ENCODE data around the gene KRT33A.
"Not testable (repeated sequence)": the region's sequence is repeated elsewhere in the genome, so short reads cannot be mapped to it uniquely, and the experiment has no call there.

KRT33A gene

GRCh38 chr17:41350381-41350878 is at the start of gene KRT33A:
Gene KRT33A (minus strand): TSS chr17:41350828. CDS start chr17:41350767, 61 bp downstream.
- DNase-seq: not testable (repeated sequence)

DNA sequence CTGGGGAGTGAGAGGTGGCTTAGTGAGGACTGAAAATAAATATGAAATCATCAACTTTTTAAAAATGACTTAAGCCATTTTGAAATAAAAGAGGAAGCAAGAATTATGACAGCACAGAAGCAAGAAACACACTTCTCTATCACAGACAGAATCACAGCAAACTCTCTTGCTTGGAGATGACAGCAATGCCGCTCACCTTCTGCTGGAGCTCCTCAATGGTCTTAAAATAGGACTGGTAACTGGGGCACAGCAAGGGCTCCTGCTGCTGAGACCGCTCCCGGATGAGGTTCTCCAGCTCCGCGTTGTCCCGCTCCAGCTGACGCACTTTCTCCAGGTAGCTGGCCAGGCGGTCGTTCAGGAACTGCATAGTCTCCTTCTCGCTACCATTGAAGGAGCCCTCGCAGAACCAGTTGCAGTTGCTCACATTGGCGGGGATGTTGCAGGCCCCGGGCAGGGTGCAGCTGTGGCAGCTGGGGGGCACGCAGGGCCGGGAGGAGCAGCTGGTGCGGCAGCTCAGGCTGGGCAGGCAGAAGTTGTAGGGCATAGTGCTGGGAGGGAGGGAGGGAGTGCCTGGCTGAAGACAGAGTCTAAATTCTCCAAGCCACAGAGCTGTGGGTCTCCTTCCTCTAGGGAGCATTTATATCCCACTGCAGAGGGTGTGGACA is 46.5 kb upstream of the KRT33A start, which contains the start of gene KRT31:
Gene KRT31 (minus strand): TSS at position 613 of the 665 bp plus-strand sequence. CDS start 69 bp downstream, at position 544.
- no peak for DNase-seq

DNA sequence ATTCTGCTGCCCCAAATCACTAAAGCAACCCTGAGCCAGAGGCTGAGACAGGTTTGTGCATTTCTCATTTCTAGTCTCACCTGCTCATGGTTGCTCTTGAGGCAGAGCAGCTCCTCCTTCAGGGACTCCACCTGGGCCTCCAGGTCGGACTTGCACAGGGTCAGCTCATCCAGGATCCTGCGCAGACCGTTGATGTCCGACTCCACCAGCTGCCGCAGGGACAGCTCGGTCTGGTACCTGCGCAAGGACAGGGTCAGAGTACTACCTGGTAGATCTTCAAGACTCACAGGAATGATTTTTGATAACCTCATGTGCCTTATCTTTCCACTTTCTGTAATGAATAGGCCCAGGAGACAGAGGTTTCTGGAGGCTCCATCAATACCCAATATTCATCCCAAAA is 45.7 kb upstream of the KRT33A start:
- no peak for DNase-seq

GRCh38 chr17:41395611-41396010 is 45.0 kb upstream of the KRT33A start:
- DNase-seq: no peak

DNA sequence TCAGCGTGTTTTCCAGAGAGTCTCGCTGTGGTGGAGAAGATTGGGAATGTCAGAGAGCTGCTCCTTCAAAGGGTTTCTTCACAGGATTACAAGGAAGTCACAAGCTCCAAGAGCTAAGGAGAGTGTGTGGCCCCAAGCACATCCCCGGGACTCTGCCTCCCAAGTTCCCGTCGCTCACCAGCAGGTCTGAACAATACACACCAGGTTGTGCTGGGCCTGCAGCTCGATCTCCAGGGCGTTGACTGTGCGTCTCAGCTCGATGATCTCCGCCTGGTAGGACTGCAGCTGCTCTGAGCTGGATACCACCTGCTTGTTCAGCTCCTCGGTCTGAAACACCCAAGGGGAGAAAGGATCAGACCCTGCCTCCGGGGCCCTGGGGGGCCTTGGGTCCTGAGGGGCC is 44.4 kb upstream of the KRT33A start:
- not testable (repeated sequence) for DNase-seq

DNA sequence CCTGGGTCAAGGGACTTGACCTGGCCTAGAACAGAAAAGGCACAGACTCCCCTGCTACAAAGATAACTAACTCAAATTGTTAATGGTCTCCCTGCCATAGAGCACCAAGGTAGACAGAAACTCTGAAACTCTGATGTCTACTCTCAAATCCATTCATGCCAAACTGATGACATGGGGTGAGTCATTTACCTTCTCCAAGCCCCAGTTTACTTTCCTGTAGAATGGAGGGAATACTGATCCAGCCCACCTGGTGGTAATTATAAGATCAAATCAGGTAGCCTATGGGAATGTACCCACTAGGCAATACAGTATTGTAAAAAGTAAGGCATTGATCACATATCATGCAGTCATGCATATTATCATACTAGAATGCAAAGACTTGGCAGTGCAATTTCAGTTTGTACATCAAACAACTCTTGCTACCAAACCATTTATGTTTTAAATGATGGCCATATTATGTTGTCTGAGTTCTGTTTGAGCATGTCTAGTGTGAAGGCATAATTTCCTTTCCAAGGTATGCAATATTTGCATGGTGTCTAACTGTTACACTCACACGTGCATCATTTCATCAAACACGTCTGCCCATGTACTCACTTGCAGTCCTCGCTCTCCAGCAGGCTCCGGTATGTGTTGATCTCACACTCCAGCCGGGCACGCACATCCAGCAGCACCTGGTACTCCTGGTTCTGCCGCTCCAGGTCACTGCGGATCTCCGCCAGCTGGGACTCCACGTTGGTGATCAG is 43.8 kb upstream of the KRT33A start:
- DNase-seq: no peak

GRCh38 chr17:41393826-41394225 is 43.2 kb upstream of the KRT33A start:
- DNase-seq: no peak

DNA sequence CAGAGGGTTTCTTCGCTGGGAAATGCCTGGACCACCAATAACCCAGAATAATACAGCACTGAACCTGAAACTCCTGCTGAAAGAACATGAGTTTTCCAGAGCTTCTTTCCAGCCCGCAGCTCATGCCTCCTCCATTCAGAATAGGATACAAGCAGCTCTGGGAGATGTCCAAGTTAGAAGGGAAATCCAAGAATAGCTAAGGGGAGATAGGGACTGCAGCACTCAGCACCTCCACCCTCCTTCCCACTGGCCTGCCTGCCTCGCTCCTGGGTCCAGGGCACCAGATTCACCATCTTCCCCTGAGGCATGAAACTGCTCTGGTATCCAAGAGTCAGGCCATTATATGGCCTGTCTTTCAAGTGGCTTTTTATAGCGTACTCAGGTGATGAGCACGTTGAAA is 42.7 kb upstream of the KRT33A start:
- DNase-seq: no peak

DNA sequence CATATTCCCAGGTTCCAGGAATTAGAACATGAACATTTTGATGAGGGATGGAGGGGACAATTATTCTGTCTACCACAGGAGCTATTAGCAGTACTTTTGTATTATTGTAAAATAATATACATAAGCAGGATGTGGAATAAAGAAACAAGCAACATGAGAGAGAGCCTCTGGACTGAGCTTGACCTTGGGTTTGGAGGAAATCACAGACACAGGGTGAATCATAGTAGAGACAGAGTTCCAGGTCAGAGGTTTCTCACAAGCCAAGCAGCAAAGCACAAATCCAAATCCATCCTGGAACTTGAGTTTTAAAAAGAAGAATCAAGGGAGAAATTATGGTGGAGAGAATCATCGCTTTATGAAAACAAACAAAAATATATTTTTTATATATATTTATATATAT is 41.6 kb upstream of the KRT33A start:
- no peak for DNase-seq

DNA sequence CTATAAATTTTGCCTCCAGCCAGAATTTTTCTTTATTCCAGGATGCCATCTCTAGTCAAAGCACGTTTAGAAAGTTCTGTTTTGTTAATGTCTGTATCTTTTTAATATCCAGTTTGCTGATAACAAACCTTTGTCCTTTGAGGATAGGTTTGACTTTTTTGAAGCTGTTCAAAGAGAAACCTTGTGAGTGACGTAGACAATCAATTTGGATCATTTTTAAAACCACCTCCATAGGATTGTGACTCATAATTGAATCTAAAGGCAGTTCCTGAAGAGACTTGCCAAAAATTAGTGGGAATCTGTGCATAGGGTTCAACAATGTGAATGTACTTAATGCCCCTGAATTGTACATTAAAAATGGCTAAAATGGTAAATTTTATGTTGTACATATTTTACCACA is 40.9 kb upstream of the KRT33A start:
- DNase-seq: no peak

GRCh38 chr17:41390411-41390938 is 39.8 kb upstream of the KRT33A start:
- DNase-seq: no peak

DNA sequence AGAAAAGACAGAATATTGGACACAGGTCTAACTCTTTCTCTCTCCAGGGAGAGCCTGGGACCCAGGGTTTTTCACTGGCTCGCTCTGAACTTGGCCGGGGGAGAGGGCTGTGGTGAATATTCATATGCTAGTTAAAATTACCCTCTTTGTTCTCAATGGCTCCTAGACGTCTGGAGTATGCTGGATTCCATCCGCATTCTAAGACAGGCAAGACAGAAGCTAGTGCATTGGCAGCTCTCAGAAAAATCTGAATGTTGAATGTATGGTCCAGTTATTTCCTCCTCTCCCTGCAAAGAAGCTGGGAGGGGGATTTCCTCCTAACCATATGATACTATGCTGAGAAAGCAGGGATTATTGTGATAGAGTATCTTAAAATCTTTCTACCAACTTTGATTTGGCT is 37.0 kb upstream of the KRT33A start:
- DNase-seq: no peak

DNA sequence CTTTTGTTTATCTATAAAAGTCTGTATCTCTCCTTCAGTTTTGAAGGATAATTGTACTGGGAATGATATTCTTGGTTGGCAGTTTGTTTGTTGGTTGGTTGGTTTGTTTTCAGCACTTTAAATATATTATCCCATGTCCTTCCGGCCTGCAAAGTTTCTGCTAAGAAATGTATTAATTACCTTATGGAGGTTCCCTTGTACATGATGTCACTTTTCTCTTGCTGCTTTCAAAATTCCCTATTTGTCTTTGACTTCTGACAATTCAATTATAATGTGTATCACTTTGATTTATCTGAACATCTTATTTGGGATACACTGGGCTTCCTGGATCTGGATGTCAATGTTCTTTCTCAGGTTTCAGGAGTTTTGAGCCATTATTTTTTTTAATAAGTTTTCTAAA is 35.6 kb upstream of the KRT33A start:
- DNase-seq: no peak

DNA sequence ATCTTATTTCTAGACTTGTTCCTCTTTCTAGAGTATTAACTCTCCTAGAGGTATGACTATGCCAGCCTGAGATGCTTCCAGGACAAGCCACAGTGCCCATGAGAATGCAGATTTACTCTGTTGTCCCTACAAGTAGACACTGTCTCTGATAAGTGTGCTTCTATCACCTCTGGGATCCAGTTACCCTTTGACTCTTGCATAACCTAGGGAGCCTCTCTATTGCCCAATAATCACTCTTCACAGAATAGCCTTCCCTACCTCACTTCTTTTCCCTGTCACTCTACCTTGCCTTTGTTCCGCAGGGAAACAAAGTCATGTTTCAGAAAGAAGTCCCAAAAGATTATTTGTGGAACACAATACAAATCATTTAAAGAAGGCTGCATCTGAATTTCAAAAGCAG is 33.1 kb upstream of the KRT33A start:
- DNase-seq: no peak

DNA sequence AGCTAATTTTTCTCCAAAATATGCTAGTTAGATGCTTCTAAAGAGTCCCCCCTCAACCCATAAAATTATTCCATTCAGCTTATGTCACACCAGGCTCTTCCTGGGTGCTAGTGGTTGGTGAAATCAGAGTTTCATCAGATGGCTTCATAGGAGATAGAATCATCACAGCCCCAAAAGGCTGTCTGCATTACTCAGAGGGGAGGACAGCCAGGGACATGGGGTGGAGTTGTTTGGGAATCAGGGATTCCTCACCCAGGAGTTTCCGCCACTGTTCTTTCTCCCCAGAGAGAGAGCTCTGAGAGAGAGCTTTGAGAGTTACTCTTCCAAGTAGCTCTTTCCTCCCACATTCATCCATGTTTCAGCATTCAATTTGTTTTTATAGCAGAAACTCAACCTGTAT is 31.8 kb upstream of the KRT33A start:
- no peak for DNase-seq

- not testable (repeated sequence) for DNase-seq
These were observed 31.3 kb upstream of the KRT33A start, which contains the start of gene KRT34 for GRCh38 chr17:41381943-41382342. Gene KRT34 (minus strand): TSS chr17:41382306. CDS start chr17:41382246, 60 bp downstream.

- not testable (repeated sequence) for DNase-seq
These were observed 29.5 kb upstream of the KRT33A start for GRCh38 chr17:41380091-41380490.

- DNase-seq: no peak
These were observed 26.9 kb upstream of the KRT33A start for GRCh38 chr17:41377546-41377945.

DNA sequence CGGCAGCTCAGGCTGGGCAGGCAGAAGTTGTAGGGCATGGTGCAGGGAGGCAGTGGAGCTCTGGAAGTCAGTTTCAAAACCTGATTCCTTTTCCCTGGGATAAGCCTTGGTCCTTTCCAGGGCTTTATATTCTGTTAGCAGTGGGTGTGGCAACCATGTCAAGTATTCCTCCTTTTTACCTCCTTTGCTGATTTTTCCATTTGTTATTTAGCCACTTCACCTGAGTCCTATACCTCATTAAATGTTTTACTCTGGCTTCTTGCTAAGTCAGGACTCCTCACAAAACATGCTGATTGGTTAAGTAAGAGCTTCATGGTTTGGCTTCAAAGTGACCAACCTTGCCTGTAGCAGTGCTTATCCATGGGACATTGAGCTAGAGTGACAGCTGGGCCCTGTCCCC is 19.1 kb upstream of the KRT33A start, which contains the start of gene KRT33B:
Gene KRT33B (minus strand): TSS at position 101 of the 400 bp plus-strand sequence. CDS start 63 bp downstream, at position 38.
- DNase-seq: no peak

DNA sequence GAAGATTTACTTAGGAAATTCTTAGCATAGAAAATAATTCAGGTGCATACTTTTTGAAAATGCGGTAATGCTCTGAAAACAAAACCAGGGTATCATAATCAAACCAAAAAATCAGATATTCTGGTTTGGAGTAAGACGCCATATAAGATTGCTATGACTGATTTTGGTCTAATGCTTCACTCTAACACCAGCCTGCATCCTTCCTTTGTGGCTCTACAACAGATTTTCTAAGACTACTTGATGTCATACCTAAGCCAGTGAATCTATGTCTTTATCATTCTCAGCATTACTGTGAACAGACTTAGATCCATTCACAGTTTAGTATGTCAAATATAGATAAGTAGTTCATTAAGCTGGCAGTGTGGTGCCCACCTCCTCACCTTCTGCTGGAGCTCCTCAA is 18.4 kb upstream of the KRT33A start:
- DNase-seq: no peak

DNA sequence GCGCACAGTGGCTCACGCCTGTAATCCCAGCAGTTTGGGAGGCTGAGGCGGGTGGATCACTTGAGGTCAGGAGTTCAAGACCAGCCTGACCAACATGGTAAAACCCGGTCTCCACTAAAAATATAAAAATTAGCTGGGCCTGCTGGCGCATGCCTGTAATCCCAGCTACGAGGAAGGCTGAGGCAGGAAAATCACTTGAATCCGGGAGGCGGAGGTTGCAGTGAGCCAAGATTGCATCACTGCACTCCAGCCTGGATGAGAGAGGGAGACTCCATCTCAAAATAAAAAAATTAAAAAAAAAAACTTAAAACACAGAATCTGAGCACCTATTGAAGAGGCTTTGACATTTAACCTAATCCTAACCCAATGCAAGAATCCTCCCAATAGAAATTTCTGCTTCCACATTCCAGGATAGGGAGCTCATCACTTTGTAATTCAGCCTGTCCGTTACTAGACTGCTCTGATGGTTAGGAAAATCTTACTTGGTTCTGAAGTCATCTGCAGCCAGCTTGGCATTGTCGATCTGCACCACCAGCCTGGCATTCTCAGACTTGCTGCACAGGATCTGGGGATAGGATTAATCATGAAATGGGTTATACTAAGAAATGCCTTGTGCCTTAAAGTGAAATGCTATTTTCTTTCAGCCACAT is 16.9 kb upstream of the KRT33A start:
- DNase-seq: no peak

DNA sequence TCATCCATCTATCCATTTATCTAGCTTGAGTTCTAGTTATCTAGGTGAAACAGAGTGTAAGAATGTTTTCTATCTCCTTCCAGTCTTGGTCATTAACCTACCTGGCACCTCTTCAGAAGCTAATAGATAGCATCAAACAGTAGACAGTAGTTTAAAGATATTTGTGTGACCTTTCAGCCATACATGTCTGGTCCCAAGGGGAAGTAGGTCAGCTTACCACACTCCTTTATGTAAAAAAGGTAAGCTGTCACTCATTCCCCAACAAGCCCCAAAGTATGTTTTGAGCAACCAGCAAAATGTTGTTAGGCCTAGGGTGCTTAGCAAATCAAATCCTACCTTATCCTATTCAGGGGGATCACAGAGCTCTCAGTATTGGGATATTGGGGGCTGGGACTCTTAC is 15.4 kb upstream of the KRT33A start:
- DNase-seq: no peak

GRCh38 chr17:41363881-41364280 is 13.3 kb upstream of the KRT33A start:
- DNase-seq: no peak
